Stimulated activated effector memory CD8-positive, alpha-beta T cell treated with anti-CD3 and anti-CD28 coated beads, Interleukin-12 subunit alpha, Interleukin-12 subunit beta, amount 100 ng/mL, for 72 hours (primary cell): ENCODE measurements around the gene LIN28A.

Source experiments
- ATAC-seq: fragments of 150-1000 bp; cut with Tn5 transposase; 2 replicates; pipeline ENCODE4 v1.10.0; 2021
- DNase-seq, 2 donors: peaks; one replicate each; pipeline ENCODE4 v3.0.0; 2021 to 2022; ENCODE audit warnings: low spot score in 2 of 2
- H3K27ac Mint-ChIP-seq: one replicate; pipeline ENCODE4 v1.8.0; 2022; ENCODE audit warnings: mild to moderate bottlenecking, mixed read lengths
- H3K36me3 Mint-ChIP-seq: one replicate; pipeline ENCODE4 v1.8.0; 2022; ENCODE audit warnings: mild to moderate bottlenecking, mixed read lengths
- H3K4me1 Mint-ChIP-seq: one replicate; pipeline ENCODE4 v1.8.0; 2022; ENCODE audit warnings: mixed read lengths
- H3K4me3 Mint-ChIP-seq: one replicate; pipeline ENCODE4 v1.8.0; 2022; ENCODE audit warnings: mild to moderate bottlenecking, mixed read lengths
- H3K9me3 Mint-ChIP-seq: one replicate; pipeline ENCODE4 v1.8.0; 2022; ENCODE audit warnings: mixed read lengths

The LIN28A gene

GRCh38 chr1:26405281-26405915 lies 5.2 kb upstream of the LIN28A start:
- ATAC-seq (no peak), DNase-seq (no peak)
- Mint-ChIP-seq H3K4me3 (no peak overlapping the region), H3K27ac (no peak overlapping the region), H3K4me1 (peaks cover 15% of the 10 kb centered on the region), H3K9me3 (no peaks in the 10 kb centered on the region), H3K36me3 (no peaks in the 10 kb centered on the region)

GRCh38 chr1:26408604-26409003 lies 2.0 kb upstream of the LIN28A start:
- ATAC-seq (peak; percentile 70), DNase-seq (peak; percentile 62 to 85)
- Mint-ChIP-seq H3K36me3 (no peaks in the 10 kb centered on the region), H3K4me1 (peaks cover 22% of the 10 kb centered on the region), H3K9me3 (no peaks in the 10 kb centered on the region), H3K27ac (no peak overlapping the region), H3K4me3 (no peak overlapping the region)

DNA sequence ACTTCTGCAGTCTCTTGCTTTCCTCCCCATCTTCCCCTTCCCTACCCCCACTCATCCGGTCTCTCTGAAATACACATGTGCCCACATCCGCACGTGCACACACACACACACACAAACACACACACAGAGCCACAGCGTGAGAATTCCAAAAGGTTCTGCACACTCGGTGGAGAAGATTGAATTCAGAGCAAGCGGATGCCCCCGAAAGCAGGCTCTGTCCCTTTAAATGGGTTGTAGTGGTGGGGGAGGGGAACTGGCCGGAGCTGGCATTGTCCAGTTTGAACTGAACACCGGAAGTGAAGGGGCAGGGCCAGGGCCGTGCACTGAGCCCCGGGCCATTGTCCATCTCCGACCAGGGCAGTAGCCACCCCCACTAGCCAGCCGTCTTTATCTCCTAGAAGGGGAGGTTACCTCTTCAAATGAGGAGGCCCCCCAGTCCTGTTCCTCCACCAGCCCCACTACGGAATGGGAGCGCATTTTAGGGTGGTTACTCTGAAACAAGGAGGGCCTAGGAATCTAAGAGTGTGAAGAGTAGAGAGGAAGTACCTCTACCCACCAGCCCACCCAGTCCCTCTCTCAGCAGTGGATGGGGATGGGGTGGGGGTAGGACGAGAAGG lies 1.3 kb upstream of the LIN28A start:
- ATAC-seq (no peak), DNase-seq (no peak)
- H3K27ac Mint-ChIP-seq: no peak overlapping the region
- H3K4me3 Mint-ChIP-seq: no peak overlapping the region
- no peaks in the 10 kb centered on the region for H3K36me3 Mint-ChIP-seq
- no peaks in the 10 kb centered on the region for H3K9me3 Mint-ChIP-seq
- H3K4me1 Mint-ChIP-seq: peaks cover 22% of the 10 kb centered on the region

DNA sequence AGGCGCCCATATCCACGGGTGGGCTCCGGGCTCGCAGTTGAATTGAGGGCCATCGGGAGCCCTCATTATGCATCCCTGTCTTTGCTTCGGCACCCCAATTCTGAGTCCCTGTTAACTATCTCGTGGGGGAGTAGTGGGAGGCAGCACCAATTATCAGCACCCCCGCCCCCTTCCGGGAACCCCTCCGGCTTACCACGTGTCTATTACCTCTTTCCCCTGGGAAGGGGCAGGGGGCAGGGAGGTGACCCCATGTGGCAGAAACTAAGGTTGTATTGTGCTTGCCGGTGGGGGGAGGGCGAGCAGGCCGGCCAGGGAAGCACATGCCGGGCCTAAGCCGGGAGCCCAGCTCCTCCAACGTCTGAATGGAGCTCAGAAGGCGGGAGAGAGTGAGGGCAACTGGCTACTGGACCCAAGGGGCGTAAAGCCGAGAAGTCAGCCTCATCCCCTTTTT lies 1.0 kb downstream of the LIN28A start:
- no peaks in the 10 kb centered on the region for H3K36me3 Mint-ChIP-seq
- no peak for ATAC-seq
- peaks cover 22% of the 10 kb centered on the region for H3K4me1 Mint-ChIP-seq

GRCh38 chr1:26412180-26412840 lies 1.7 kb downstream of the LIN28A start:
- DNase-seq (no peak), ATAC-seq (no peak)
- H3K9me3 Mint-ChIP-seq: no peaks in the 10 kb centered on the region
- H3K27ac Mint-ChIP-seq: no peak overlapping the region
- H3K4me1 Mint-ChIP-seq: peaks cover 22% of the 10 kb centered on the region
- no peaks in the 10 kb centered on the region for H3K36me3 Mint-ChIP-seq
- no peak overlapping the region for H3K4me3 Mint-ChIP-seq

More for the DNA sequence above, 1.0 kb downstream of the LIN28A start:
- no peaks in the 10 kb centered on the region for H3K9me3 Mint-ChIP-seq
- no peak overlapping the region for H3K4me3 Mint-ChIP-seq
- no peak for DNase-seq
- H3K27ac Mint-ChIP-seq: no peak overlapping the region

GRCh38 chr1:26413031-26413430 lies 2.4 kb downstream of the LIN28A start:
- DNase-seq (no peak), ATAC-seq (no peak)
- Mint-ChIP-seq H3K36me3 (no peaks in the 10 kb centered on the region), H3K27ac (no peak overlapping the region), H3K9me3 (no peaks in the 10 kb centered on the region), H3K4me1 (peaks cover 22% of the 10 kb centered on the region), H3K4me3 (no peak overlapping the region)

GRCh38 chr1:26417111-26417759 lies 6.6 kb downstream of the LIN28A start:
- Mint-ChIP-seq H3K27ac (no peak overlapping the region), H3K4me3 (no peak overlapping the region), H3K9me3 (no peaks in the 10 kb centered on the region), H3K36me3 (no peaks in the 10 kb centered on the region), H3K4me1 (no peaks in the 10 kb centered on the region)
- ATAC-seq (peak; percentile 99), DNase-seq (peak; percentile 82 to 90)

GRCh38 chr1:26418865-26419349 lies 8.3 kb downstream of the LIN28A start:
- DNase-seq (no peak), ATAC-seq (no peak)
- Mint-ChIP-seq H3K4me3 (no peak overlapping the region), H3K36me3 (no peaks in the 10 kb centered on the region), H3K4me1 (no peaks in the 10 kb centered on the region), H3K27ac (no peak overlapping the region), H3K9me3 (no peaks in the 10 kb centered on the region)

- H3K9me3 Mint-ChIP-seq: no peaks in the 10 kb centered on the region
Observed at GRCh38 chr1:26419494-26419893, 8.9 kb downstream of the LIN28A start.

GRCh38 chr1:26429721-26430120 lies 19.1 kb downstream of the LIN28A start:
- H3K4me1 Mint-ChIP-seq: peaks cover 20% of the 10 kb centered on the region
- H3K4me3 Mint-ChIP-seq: no peak overlapping the region
- no peak for DNase-seq
- no peak for ATAC-seq
- no peaks in the 10 kb centered on the region for H3K9me3 Mint-ChIP-seq
- H3K36me3 Mint-ChIP-seq: peaks cover 22% of the 10 kb centered on the region
- no peak overlapping the region for H3K27ac Mint-ChIP-seq

More at GRCh38 chr1:26419494-26419893, 8.9 kb downstream of the LIN28A start:
- Mint-ChIP-seq H3K4me1 (no peaks in the 10 kb centered on the region), H3K4me3 (no peak overlapping the region), H3K27ac (no peak overlapping the region), H3K36me3 (no peaks in the 10 kb centered on the region)
- no peak for ATAC-seq
- no peak for DNase-seq

DNA sequence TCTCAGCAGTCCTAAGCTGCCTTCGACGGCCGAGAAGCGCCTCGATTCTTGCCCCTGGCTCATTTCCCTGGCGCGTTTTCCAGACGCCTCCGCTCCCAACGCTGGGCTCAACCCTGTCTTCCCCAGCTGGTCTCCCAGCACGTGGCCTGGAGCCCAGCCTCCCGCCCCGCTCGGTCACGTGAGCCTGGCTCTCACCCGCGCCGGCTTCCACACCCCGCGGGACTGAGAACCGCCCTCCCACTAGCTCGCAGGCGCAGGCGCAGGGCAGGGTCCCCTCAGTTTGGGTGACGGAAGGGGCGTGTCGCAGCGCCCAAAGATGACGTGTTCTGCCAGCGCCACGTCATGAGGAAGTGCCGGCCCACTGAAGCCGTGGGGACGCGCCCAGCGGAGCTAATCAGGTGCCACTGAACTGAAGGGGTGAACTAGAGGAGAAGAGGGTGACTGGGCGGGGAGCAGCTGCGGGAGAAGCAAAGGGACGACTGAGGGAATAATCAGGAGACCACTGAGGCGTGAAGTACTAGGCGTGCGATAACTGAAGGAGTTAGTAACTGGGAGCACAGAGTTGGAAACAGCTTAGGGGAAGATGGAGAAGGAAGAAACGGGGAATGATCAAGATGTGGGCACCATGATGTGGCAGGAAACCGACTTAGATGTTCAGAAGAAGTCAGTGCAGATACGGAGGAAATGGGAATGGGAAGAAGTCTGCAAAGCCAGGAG lies 21.5 kb downstream of the LIN28A start, which contains the start of gene DHDDS:
TSS of gene DHDDS (plus strand) at position 343 of the 717 bp plus-strand sequence. CDS start 625 bp downstream, outside the sequence.
- peak within 1 kb of the TSS; percentile 93 for H3K27ac Mint-ChIP-seq
- H3K9me3 Mint-ChIP-seq: no peaks in the 10 kb centered on the region
- ATAC-seq: peak; percentile 97
- H3K4me1 Mint-ChIP-seq: peaks cover 20% of the 10 kb centered on the region
- H3K36me3 Mint-ChIP-seq: peaks cover 46% of the 10 kb centered on the region
- DNase-seq: peak; percentile 98 to 99
- H3K4me3 Mint-ChIP-seq: peak within 1 kb of the TSS; percentile 91

DNA sequence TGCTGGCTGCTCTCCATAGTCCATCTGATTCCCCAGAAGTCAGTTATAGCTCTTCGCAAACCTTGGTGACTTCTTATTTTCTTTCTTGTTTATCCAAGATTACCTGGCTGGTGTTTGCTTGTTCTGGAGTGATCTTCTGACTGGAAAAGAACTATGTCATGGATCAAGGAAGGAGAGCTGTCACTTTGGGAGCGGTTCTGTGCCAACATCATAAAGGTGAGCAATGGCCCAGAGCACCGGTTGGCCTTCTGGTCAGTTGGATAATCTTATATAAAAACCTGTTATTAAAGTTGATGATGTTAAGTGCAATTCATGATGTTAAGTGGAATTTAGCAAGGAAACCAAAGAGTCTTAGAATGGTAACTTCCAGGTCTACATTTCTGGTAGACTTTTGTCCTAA lies 22.2 kb downstream of the LIN28A start:
- Mint-ChIP-seq H3K4me1 (peaks cover 20% of the 10 kb centered on the region), H3K4me3 (peak overlapping the region; percentile 91), H3K36me3 (peaks cover 53% of the 10 kb centered on the region), H3K27ac (peak overlapping the region; percentile 93), H3K9me3 (no peaks in the 10 kb centered on the region)
- ATAC-seq (no peak), DNase-seq (no peak)

- H3K4me3 Mint-ChIP-seq: no peak overlapping the region
- DNase-seq (no peak), ATAC-seq (no peak)
- H3K27ac Mint-ChIP-seq: no peak overlapping the region
- H3K9me3 Mint-ChIP-seq: no peaks in the 10 kb centered on the region
- H3K36me3 Mint-ChIP-seq: peaks cover 67% of the 10 kb centered on the region
- H3K4me1 Mint-ChIP-seq: peaks cover 20% of the 10 kb centered on the region
Observed at GRCh38 chr1:26434161-26434752, 23.6 kb downstream of the LIN28A start.

GRCh38 chr1:26438041-26438440 lies 27.4 kb downstream of the LIN28A start:
- H3K36me3 Mint-ChIP-seq: peaks cover 96% of the 10 kb centered on the region
- H3K27ac Mint-ChIP-seq: no peak overlapping the region

More at GRCh38 chr1:26438041-26438440, 27.4 kb downstream of the LIN28A start:
- H3K9me3 Mint-ChIP-seq: no peaks in the 10 kb centered on the region
- peaks cover 10% of the 10 kb centered on the region for H3K4me1 Mint-ChIP-seq
- DNase-seq: no peak
- H3K4me3 Mint-ChIP-seq: no peak overlapping the region
- ATAC-seq: no peak
